Pulmonary artery endothelial cell (primary cell): ENCODE results near the gene BPIFB1. TPM values are rescaled to one million over a fixed set of nuclear protein-coding genes. Genes with fewer than 3 reads are reported as not detected.

Source experiments
- DNase-seq: peaks from one replicate; pipeline ENCODE4 v3.0.0-alpha.2; 2011; ENCODE audit warnings: low read depth, low spot score
- total RNA-seq: library from RNA; depleted of rRNA; stranded (reverse); fragments of >200 nt; gene quantifications from 2 replicates; pipeline ENCODE4 v1.2.3, GENCODE V29; 2014

The BPIFB1 gene
- total RNA-seq, 1 donor from 2014 or later: not detected

DNA sequence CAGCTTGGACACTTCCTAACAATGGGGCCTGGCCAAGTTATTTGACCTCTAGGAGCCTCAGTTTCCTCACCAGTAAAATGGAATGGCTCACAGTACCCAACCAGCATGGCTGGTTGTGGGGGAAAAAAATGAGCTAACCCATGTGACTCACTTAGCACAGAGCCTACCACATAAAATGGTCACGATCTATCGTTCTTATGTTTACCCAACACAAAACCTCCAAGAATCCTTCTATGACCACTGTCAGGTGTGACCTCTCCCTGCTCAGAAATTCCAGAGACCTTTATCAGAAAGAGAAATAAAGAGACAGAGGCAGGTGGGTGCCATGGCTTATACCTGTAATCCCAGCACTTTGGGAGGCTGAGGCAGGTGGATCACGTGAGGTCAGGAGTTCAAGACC lies 39.4 kb downstream of the BPIFB1 start:
- no peak for DNase-seq

- DNase-seq: no peak
Measured at GRCh38 chr20:33323236-33323635, 40.2 kb downstream of the BPIFB1 start.

DNA sequence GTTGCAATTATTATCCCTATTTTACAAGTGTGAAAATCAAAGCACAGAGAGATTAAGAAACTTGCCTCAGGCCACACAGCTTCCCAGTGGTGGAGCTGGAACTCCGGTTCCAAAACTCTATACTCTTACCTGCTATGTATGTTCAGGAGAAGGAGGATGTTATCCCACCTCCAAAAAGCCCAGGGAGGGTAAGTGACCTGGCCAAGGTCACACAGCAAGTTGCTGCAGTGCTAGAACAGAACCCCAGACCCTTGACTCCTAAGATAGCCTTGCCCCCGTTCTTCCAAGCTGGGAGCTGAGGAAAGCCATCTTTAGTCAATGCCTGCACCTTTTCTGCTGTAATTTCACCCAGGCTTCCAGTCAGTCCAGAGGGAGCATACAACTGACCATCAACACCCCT lies 42.3 kb downstream of the BPIFB1 start:
- DNase-seq: no peak

DNA sequence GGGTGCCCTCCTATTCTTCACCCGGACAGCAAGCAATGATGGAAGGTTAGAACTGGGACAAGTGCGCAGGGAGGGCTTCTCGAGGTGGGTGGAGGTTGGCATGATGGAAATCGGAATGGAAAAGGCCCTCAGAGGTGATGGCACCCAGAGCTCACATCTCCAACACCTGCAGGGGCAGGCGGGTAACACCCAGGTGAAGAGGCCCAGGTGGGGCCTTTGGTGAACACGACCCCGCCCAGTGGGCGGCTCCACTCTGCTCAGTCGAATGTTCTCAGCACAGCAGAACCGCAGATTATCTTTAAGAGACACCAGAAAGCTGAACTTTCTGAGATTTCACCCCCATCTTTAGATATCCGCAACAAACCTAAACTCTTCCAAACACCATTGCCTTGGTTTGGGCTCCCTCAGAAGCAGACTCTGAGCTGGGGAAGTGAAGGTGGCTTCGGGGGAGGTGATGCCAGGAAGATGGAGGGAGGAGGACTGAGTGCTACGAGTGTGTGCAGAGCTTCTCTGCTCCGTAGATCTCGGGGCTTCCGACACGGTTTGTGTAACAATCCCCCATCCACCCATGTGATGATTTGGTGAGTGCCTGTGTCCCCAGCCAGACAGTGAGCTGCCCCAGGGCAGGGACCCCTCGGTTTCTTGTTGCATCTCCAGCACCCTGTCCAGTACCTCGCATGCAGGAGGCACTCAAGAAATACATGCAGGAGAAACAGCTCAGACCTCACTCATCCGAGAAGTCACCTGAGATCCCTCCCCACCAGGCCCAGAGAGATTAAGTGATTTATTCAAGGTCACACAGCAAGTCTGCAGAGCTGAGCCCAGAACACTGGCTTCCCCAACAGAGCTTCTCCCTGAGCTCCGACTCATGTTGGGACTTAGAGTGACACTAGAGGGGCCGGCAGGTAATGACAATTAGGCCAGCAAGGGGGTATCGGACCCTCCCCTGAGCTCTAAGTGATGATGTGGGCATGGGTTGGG lies 45.4 kb downstream of the BPIFB1 start:
- no peak for DNase-seq

DNA sequence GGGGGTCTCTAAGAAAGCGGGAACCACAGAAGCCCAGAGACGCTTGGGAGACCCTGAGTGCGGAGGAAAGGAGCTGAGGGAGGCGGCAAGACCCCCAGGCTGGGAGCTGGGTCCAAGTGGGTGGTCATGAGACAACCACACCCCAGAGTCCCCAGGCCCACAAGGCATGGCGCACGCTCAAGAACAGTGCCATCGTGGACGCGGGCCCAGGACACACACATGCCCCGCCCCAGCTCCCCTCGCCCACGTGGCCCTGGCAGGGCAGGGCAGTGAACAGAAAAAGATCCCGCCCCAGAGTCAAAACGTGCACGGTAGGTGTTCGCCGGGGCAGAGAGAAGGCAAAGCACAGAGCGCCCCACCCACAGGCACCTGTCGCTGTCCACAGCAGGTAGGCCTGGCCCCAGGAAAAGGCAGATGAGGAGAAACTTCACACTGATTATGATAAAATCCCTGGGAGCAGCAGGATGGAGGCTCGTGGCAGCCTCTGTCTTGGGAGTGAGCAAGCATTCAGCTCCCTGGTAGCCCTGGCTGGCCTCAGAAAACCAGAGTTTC lies 50.0 kb downstream of the BPIFB1 start:
- DNase-seq: no peak

DNA sequence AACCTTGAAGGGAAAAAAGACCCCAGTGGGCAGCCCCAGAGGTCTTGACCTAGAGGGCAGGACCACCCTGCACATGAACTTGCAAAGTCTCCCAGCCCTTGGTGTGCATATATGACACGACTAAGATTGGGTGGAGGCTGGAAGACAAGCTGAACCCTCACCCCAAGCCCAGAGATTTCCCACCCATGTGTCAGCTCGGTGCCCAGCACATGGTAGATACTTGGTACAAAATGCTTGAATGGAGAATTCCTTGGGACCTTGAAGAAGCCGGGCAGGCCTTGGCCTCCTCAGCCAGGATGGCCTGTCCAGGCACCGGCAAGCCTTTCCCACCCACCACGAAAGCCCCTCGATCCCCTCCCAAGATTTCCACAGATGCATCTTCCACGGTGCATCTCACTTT lies 50.6 kb downstream of the BPIFB1 start:
- DNase-seq: no peak

DNA sequence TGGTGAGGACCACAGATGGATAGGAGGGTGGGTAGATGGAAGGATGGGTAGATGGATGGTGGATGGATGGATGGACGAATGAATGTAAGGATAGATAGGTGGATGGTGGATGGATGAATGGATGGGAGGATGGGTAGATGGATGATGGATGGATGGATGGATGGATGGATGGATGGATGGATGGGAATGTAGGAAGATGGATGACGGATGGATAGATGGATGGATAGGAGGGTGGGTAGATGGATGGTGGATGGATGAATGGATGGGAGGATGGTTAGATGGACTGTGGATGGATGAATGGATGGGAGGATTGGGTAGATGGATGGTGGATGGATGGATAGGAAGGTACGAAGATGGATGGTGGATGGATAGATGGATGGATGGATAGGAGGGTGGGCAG lies 51.1 kb downstream of the BPIFB1 start:
- DNase-seq: no peak

- no peak for DNase-seq
Measured at GRCh38 chr20:33336375-33336774, 53.4 kb downstream of the BPIFB1 start.

DNA sequence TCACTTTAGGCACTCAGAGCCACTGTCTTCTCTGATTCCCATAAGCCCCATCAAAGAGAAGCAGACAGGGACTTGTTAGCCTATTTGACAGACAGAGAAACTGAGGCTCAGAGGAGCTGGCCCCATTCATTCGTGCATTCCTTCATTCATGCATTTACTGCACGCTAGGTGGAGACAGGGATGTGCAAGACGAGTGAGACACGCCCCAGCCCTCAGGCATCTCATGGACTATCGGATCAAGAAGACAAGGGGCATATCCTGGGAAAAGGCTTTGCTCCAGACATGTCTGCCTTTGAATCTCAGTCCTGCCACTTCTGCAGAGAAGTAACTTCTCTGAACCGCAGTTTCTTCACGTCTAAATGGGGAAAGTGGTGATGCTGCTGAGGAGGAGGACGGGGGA lies 54.1 kb downstream of the BPIFB1 start:
- DNase-seq: no peak

DNA sequence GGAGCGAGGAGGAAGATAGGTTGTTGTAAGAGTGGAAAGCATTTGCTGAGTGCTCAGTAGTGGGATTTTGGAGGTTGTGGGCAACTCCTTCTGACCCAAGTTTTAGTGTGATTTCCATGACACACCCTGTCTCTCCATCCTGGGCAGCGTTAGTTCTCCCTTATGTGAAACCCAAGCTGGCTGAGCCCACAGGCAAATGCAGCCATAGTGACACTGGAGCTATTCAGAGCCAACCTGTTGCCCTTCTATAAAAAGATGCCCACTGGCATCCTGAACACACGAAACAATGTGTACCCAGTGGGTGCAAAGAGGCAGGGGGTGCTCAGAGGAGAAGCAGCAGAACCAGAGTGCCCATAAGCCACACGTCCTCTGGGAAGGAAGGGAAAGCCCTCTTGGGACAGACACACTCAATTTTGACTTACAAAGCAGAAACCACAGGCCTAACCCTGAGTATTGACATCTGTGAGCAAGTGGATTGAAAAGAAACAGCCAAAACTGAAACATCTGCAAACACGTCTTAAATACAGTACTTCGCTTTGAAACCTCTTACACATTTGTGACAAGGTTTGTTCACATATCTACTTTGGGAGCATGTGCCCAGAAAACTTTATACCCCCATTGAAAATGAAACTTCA lies 54.6 kb downstream of the BPIFB1 start:
- DNase-seq: no peak

- no peak for DNase-seq
Measured at GRCh38 chr20:33338467-33339258, 55.6 kb downstream of the BPIFB1 start.

- no peak for DNase-seq
Measured at GRCh38 chr20:33339515-33340058, 56.6 kb downstream of the BPIFB1 start.

GRCh38 chr20:33343521-33343920 lies 60.5 kb downstream of the BPIFB1 start:
- DNase-seq: no peak

DNA sequence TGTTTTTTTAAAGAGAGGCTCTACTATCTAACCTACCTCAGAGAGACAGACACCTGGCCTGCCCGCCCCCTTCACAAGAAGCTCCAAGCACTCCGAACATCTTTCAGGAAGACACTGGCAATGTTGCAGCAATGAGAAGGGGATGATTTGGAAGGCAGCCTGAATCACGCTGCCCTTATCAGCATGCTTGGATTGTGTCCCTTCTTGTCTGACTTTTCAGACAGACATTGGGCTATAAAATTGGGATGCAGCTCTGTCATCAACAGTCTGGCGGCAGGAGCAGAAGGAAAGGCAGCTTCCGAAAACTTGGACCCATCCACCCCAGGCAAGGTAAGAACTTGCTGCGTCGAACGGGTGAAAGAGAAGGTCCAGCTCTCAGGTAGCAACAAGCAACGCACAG lies 62.3 kb downstream of the BPIFB1 start:
- DNase-seq: no peak

DNA sequence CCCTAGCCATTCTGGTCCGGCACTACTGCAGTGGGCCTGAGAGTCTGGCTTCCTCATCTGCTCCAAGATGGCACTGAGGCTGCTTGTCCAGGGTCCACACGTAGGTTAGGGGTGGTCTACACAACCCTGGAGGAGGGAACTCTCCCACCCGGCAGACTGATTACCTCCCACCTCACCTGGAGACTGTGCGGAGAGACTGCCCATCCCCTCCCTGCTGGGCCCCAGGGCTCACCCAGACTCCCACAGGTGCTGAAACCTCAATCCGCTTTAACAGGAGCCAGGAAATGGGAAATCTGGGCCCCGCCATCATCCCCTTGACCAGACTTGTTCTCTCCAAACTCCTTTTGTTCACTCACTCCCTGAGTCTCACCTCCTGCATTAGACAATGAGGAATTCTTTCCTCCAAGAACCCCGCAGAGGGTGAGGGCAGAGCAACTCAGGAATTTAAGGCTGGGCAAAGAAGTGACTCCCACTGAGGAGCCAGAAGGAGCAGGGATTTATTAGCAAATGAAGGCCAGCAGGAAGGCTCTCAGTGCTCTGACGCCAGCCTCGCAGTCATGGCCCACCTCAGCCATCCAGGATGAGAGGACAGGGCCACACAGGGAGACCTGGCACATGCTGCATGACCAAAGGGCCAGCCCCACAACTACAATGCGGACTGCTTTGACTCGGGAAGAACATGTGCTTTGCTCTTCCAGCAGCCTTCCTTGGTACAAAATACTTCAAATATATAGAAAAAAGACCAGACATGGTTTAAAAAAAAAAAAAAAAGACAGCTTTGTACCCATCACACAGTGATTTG lies 65.3 kb downstream of the BPIFB1 start:
- DNase-seq: no peak

- no peak for DNase-seq
Measured at GRCh38 chr20:33349493-33349892, 66.5 kb downstream of the BPIFB1 start.

- DNase-seq: no peak
Measured at GRCh38 chr20:33351696-33352095, 68.7 kb downstream of the BPIFB1 start.

DNA sequence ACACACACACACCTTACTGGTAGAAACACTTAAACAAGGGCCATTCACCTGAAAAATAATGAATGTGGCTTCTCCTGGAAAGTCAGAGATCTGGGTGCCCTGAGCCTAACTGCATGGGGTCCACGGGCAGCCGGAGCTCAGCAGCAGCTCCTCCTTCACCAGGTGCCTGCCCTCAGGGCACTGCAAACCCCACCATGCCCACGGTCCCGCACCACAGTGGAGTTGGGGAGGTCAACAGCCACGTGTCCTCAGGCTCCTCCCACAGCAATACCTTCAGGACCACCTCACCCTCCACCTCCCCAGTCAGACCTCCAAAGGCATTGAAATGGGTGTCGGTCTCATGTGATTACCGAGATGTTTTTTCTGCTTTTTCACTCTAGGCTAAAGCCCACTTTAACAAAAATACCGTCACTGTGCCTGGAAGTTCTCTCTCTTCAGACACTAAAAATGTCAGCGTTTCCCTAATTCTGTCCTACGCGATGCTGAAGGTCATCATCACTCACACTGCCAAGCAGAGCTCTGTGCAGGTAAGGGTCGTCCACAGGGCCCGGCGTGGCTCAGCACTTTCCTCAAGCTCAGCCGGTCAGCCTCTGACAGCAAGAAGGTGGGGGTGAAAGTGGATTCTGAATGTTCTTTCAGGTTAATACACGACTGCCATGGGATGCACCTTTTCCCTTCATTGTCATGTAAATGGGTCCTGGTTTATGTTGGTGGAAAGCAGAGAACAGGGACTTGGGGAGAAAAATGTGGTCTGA lies 69.4 kb downstream of the BPIFB1 start:
- DNase-seq: no peak

DNA sequence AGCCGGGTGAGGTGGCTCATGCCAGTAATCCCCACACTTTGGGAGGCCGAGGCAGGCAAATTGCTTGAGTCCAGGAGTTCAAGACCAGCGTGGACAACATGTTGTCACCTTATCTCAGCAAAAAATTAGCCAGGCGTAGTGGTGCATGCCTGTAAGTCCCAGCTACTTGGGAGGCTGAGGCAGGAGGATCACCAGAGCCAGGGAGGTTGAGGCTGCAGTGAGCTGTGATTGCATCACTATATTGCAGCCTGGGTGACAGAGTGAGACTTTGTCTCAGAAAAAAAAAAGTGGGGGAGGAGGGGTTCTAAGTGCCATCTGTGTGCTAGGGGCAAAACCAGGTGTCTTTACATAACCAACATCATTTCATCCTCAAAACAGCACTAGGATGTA lies 70.0 kb downstream of the BPIFB1 start:
- DNase-seq: no peak
